Esophagus muscularis mucosa (tissue), 4 donors: ENCODE data around the gene LYPD6B.

Experiments
- EP300 ChIP-seq: sonication (generic); formaldehyde crosslinking; IDR thresholded peaks from one replicate; pipeline ENCODE4 v1.6.1; 2017; ENCODE audit warnings: antibody characterized with exemption
- POLR2A ChIP-seq: fragments of 450-650 bp; IDR thresholded peaks from one replicate; pipeline ENCODE4 v1.6.1; 2017; ENCODE audit warnings: antibody characterized with exemption, moderate library complexity, mild to moderate bottlenecking, low read depth
- POLR2AphosphoS5 ChIP-seq, 2 donors: sonication (generic); formaldehyde crosslinking; IDR thresholded peaks; one replicate each; pipeline ENCODE4 v1.6.1; 2017; ENCODE audit warnings: antibody characterized with exemption in 2 of 2
- TF ChIP-seq, protein P1 (sequence below), 3 experiments: fragments of 200-600 bp in 2 of 3; fragments of 450-650 bp in 1 of 3; sonication (generic) in 2 of 3; IDR thresholded peaks; one replicate each; pipeline ENCODE4 v1.5.1; 2017 to 2019; ENCODE audit warnings: antibody characterized with exemption in 3 of 3, mild to moderate bottlenecking in 2 of 3, moderate library complexity in 1 of 3

- TF ChIP-seq POLR2A (no peak), EP300 (no peak), POLR2AphosphoS5 (IDR thresholded peaks at IDR 0.05) (no peak)
- TF ChIP-seq, protein P1, sequence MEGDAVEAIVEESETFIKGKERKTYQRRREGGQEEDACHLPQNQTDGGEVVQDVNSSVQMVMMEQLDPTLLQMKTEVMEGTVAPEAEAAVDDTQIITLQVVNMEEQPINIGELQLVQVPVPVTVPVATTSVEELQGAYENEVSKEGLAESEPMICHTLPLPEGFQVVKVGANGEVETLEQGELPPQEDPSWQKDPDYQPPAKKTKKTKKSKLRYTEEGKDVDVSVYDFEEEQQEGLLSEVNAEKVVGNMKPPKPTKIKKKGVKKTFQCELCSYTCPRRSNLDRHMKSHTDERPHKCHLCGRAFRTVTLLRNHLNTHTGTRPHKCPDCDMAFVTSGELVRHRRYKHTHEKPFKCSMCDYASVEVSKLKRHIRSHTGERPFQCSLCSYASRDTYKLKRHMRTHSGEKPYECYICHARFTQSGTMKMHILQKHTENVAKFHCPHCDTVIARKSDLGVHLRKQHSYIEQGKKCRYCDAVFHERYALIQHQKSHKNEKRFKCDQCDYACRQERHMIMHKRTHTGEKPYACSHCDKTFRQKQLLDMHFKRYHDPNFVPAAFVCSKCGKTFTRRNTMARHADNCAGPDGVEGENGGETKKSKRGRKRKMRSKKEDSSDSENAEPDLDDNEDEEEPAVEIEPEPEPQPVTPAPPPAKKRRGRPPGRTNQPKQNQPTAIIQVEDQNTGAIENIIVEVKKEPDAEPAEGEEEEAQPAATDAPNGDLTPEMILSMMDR (IDR thresholded peaks at IDR 0.05) = no peak
These were observed 84.0 kb downstream of the LYPD6B start for GRCh38 chr2:149122516-149122915.
